Hematopoietic multipotent progenitor cell treated with erythropoietin and hydrocortisone succinate and interleukin-3 and kit ligand, for 6 days (in vitro differentiated cells): ENCODE data around the gene MN1.

ENCODE experiments used
- DNase-seq: peaks from one replicate; pipeline ENCODE4 v3.0.0-alpha.2; 2015

Gene MN1

GRCh38 chr22:27731621-27732020 lies 69.9 kb downstream of the MN1 start:
- DNase-seq, result no peak

GRCh38 chr22:27730641-27731433 lies 70.7 kb downstream of the MN1 start:
- no peak for DNase-seq

- DNase-seq, result no peak
Measured at GRCh38 chr22:27729246-27729645, 72.3 kb downstream of the MN1 start.

DNA sequence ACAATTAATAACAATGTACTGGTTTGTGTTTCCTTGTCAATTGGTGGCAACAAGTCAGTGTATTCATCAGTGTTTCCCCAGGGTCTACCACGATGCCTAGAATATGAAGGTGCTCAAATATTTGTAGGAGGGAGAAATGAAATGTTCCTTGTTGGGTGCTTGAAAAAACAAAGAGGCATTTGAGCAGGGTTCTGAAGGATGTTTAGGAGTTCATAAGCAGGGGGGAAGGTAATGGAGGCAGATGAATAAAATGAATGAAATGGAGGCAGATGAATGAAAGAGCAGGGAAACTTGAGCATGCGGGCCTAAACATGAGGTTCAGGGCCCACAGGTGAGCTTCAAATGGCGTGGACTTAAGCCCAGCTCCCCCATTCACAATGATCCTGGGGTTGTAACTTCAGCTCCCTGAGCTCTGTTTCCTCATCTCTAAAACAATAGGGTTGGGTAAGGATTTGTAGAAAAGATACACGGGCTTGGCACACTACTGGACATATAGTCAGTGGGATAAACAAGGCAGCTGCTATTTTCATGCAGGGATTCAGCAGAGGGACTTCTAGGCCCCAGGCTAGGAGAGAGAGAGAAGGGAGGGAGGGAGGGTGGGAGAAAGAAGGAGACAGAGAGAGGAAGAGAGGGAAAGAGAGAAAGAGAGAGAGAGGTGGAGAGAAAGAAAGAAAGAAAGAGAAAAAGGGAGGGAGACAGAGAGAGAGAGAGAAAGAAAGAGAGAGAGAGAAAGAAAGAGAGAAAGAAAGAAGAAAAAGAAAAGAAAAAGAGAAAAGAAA lies 73.7 kb downstream of the MN1 start:
- no peak for DNase-seq

GRCh38 chr22:27726686-27727449 lies 74.7 kb downstream of the MN1 start:
- peak; percentile 96 for DNase-seq

DNA sequence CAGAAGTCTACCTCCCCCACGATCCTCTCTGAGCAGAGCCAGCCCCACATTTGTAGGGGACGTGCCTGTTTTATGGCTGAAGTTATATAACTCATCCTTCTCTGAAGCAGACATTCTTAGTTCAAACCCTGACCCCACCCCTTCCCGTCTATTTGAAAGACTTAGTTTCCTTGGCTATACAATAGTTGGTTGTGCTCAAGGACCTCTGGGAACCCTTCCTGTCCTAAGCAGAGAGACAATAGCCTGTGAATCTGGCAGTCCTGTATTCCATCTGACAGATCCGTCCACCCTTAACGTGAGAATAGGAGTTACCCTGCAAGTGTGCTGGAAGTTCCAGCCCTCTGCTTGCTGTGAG lies 75.2 kb downstream of the MN1 start:
- no peak for DNase-seq

- DNase-seq, result no peak
Measured at GRCh38 chr22:27725661-27726060, 75.9 kb downstream of the MN1 start.

DNA sequence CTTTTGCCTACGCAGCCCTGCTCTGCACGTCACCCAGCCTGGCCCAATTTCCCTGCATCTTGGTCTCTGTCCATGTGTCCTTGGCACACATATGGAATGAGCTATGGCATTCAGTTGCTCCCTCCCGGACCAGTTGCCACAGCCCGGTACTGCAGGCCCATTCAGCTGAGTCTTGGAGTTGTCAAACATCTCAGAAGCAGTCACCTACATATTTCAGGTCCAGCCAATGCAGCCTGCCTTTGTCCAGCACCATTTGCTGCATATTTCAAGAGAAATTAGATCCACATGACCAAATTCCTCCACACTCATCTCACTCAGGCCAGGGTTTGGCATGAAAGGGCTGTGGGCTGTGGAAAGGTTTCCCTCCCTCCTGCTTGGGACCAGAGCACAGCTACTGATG lies 76.8 kb downstream of the MN1 start:
- DNase-seq, result no peak

GRCh38 chr22:27724157-27724556 lies 77.4 kb downstream of the MN1 start:
- DNase-seq, result no peak

- DNase-seq, result no peak
Measured at GRCh38 chr22:27723708-27724107, 77.8 kb downstream of the MN1 start.

- peak; percentile 48 for DNase-seq
Measured at GRCh38 chr22:27723158-27723557, 78.4 kb downstream of the MN1 start.

GRCh38 chr22:27720860-27721259 lies 80.7 kb downstream of the MN1 start:
- DNase-seq, result no peak

DNA sequence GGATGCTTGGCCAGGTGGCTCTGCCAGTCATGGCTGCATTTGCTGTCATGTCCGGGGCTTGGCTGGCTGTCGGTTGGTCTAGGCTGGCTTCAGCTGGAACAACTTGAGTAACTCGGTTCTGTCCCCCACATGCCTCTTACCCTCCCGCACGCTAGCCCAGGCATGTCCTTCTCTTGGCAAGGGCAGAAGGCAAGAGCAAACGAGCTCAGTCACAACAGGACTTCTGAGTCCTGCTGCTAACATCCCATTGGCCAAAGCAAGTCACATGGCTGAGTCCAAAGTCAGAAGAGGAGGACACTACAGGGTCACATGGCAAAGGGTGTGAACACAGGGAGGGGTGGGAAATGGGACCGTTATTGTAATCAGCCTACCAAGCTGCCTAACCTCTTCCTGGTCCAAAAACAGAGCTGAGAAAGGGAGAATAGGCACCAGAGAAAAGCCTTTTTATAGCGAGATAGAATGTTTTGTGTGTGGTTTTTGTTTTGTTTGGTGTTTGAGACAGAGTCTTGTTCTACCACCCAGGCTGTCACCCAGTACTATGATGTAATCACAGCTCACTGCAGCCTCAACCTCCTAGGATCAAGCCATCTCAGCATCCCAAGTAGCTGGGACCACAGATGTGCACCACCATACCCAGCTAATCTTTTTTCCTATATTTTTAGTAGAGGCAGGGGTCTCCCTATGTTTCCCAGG lies 81.9 kb downstream of the MN1 start:
- peak; percentile 89 for DNase-seq

DNA sequence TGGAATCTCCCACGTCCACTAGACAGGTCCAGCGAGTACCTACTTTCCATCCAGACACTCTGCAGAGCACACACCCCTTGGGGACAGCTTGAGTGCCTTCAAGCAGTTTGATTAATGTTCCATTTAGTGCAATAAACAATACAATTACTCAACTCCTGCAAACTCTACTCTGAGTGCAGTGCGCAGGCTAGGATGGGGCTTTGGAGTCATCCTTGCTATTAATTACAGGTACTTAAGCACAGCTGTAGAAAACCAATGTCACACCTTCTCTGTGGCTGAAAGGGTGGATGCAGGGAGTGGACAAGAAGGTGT lies 82.6 kb downstream of the MN1 start:
- DNase-seq, result no peak

GRCh38 chr22:27718186-27719035 lies 83.1 kb downstream of the MN1 start:
- DNase-seq, result peak; percentile 66

GRCh38 chr22:27717094-27717493 lies 84.5 kb downstream of the MN1 start:
- no peak for DNase-seq

GRCh38 chr22:27716074-27716473 lies 85.5 kb downstream of the MN1 start:
- DNase-seq, result no peak

GRCh38 chr22:27715106-27715505 lies 86.5 kb downstream of the MN1 start:
- no peak for DNase-seq

- peak; percentile 70 for DNase-seq
Measured at GRCh38 chr22:27714068-27714467, 87.5 kb downstream of the MN1 start.

- no peak for DNase-seq
Measured at GRCh38 chr22:27713461-27713860, 88.1 kb downstream of the MN1 start.

GRCh38 chr22:27711756-27712155 lies 89.8 kb downstream of the MN1 start:
- no peak for DNase-seq

- DNase-seq, result no peak
Measured at GRCh38 chr22:27711012-27711411, 90.5 kb downstream of the MN1 start.
